K562 (cell line): ENCODE measurements around the gene COL1A1. TPM values are rescaled to one million over a fixed set of nuclear protein-coding genes. Genes with fewer than 3 reads are reported as not detected.
A peak's percentile ranks its signal among the peaks of the same experiment; 100 is the strongest.

Experiments
- ATF1 ChIP-seq, 2 experiments: fragments of 450-650 bp in 1 of 2; IDR thresholded peaks; 2 replicates each; pipeline ENCODE4 v1.6.1; 2016; ENCODE audit warnings: missing compliant biosample characterization in 1 of 2, missing genetic modification characterization in 1 of 2
- ZBTB40 ChIP-seq, 2 experiments: fragments of 450-650 bp in 1 of 2; sonication (generic) in 1 of 2; formaldehyde crosslinking in 1 of 2; IDR thresholded peaks; 2 replicates each; pipeline versions ENCODE4 v1.7.1 to v1.9.0; 2016 to 2022; ENCODE audit warnings: inconsistent platforms in 1 of 2, mild to moderate bottlenecking in 1 of 2, missing genetic modification reagents in 1 of 2
- polyA plus RNA-seq, 8 experiments: library from polyadenylated mRNA; depleted of rRNA in 4 of 8; stranded (reverse) in 5 of 8; unstranded in 3 of 8; fragments of >200 nt; fragmentation: Nextera tagmentation in 2 of 8; fragmentation: Illumina TruSeq in 1 of 8; extraction: Ambion mirVana in 2 of 8; extraction: Trizol in 1 of 8; gene quantifications; 2 replicates each; pipeline versions ENCODE4 v1.2.1 to v1.2.3, GENCODE V29; 2011 to 2014; ENCODE audit warnings: inconsistent platforms in 1 of 8, missing spikeins in 1 of 8
- total RNA-seq, 7 experiments: library from RNA; depleted of rRNA in 6 of 7; stranded (reverse); fragments of >200 nt in 6 of 7; fragmentation: Illumina TruSeq in 2 of 7; extraction: Trizol in 2 of 7; gene quantifications; 2 replicates each; pipeline versions ENCODE4 v1.2.1 to v1.2.3, GENCODE V29; 2011 to 2021; ENCODE audit warnings: low replicate concordance in 1 of 7
- TF ChIP-seq, protein P1 (sequence below), 2 experiments: fragments of 450-650 bp; IDR thresholded peaks; 2 replicates each; pipeline ENCODE4 v1.6.1; 2016; ENCODE audit warnings: mild to moderate bottlenecking in 2 of 2, borderline replicate concordance in 1 of 2, low read depth in 1 of 2, moderate library complexity in 1 of 2
- TF ChIP-seq, protein P2 (sequence below): fragments of 200-800 bp; sonication (Bioruptor generic); IDR thresholded peaks from 2 replicates; pipeline ENCODE4 v1.6.1; 2017; ENCODE audit warnings: missing genetic modification characterization, missing compliant biosample characterization

The COL1A1 gene
- total and polyA plus RNA-seq, 9 of the 15 experiments (the other 6 are each of a cell fraction or from before 2014, with no cell fraction given): 0.04 to 3.4 (median 0.18) TPM

DNA sequence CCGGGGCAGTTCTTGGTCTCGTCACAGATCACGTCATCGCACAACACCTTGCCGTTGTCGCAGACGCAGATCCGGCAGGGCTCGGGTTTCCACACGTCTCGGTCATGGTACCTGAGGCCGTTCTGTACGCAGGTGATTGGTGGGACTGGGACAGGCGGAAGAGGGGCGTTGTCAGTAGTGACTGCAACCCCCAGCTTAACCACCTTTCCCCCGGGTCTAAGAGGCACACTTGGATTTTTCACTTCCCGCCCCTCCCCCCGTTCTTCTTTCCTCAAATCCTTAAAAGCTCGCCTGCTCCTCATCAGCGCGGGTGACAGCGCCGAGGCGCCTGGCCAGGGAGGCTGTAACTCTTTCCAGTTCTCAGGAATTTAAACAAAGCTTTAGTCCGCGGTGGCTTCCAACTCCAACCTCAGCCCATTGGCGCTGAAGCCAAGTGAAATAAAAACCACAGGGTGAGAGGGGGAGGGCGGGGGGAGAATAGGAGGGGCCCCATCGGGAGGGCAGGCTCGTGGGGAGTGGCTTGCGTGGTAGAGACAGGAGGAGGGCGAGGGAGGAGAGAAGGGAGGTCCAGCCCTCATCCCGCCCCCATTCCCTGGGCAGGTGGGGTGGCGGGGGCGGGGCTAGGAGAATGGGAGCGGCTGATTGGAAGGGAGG is 1.5 kb downstream of the COL1A1 start (continued):
- TF ChIP-seq ZBTB40 (IDR thresholded peaks at IDR 0.05) (no peak), ZBTB40 (CRISPR knock-in tag; IDR thresholded peaks at IDR 0.05) (0 out of 2 replicates have a peak, but pooled peaks have one; percentile 13), ATF1 (CRISPR knock-in tag; IDR thresholded peaks at IDR 0.05) (no peak), ATF1 (tag; IDR thresholded peaks at IDR 0.05) (peak; percentile 35; the same call in 1 of the 2 replicates)
- TF ChIP-seq, protein P1, sequence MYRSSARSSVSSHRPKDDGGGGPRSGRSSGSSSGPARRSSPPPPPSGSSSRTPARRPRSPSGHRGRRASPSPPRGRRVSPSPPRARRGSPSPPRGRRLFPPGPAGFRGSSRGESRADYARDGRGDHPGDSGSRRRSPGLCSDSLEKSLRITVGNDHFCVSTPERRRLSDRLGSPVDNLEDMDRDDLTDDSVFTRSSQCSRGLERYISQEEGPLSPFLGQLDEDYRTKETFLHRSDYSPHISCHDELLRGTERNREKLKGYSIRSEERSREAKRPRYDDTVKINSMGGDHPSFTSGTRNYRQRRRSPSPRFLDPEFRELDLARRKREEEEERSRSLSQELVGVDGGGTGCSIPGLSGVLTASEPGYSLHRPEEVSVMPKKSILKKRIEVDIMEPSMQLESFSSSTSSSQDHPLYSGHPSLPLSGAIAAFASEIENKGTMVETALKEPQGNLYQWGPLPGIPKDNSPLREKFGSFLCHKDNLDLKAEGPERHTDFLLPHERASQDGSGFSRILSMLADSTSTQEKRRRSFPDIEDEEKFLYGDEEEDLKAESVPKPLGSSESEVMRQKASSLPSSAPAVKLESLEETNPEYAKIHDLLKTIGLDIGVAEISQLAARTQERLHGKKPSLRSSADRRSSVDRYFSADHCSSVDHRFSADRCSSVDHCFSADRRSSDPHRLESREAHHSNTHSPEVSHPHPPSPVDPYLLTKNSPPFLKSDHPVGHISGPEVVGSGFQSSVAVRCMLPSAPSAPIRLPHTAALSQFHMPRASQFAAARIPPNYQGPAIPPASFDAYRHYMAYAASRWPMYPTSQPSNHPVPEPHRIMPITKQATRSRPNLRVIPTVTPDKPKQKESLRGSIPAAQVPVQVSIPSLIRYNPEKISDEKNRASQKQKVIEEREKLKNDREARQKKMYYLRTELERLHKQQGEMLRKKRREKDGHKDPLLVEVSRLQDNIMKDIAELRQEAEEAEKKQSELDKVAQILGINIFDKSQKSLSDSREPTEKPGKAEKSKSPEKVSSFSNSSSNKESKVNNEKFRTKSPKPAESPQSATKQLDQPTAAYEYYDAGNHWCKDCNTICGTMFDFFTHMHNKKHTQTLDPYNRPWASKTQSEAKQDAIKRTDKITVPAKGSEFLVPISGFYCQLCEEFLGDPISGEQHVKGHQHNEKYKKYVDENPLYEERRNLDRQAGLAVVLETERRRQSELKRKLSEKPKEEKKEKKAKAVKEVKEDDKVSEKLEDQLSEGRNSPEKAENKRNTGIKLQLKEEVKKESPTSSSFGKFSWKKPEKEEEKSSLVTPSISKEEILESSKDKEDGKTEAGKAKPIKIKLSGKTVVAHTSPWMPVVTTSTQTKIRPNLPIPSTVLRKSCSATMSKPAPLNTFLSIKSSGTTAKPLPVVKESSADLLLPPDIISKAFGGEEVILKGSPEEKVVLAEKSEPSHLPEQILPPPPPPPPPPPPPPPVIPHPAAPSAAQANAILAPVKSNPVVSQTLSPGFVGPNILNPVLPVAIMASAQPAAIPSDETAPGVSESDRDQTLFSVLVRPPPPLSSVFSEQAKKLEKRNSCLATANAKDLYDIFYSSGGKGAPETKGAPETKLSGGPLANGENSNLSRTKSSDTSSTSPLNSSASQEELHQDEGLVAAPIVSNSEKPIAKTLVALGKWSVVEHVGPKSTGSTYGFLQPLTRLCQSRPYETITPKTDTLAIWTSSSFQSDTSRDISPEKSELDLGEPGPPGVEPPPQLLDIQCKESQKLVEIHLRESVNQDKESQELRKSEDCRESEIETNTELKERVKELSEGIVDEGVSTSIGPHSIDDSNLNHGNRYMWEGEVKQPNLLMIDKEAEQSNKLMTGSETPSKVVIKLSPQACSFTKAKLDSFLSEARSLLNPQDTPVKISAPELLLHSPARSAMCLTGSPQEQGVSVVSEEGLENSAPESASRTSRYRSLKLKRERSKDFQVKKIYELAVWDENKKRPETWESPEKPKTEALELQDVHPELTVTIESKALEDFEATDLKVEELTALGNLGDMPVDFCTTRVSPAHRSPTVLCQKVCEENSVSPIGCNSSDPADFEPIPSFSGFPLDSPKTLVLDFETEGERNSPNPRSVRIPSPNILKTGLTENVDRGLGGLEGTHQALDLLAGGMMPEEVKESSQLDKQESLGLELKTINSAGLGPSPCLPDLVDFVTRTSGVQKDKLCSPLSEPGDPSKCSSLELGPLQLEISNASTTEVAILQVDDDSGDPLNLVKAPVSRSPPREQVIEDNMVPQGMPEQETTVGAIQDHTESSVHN (IDR thresholded peaks at IDR 0.05; ENCODE audit: borderline replicate concordance in 1 of 2, low read depth in 1 of 2): no peak
- TF ChIP-seq, protein P2, sequence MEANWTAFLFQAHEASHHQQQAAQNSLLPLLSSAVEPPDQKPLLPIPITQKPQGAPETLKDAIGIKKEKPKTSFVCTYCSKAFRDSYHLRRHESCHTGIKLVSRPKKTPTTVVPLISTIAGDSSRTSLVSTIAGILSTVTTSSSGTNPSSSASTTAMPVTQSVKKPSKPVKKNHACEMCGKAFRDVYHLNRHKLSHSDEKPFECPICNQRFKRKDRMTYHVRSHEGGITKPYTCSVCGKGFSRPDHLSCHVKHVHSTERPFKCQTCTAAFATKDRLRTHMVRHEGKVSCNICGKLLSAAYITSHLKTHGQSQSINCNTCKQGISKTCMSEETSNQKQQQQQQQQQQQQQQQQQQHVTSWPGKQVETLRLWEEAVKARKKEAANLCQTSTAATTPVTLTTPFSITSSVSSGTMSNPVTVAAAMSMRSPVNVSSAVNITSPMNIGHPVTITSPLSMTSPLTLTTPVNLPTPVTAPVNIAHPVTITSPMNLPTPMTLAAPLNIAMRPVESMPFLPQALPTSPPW (CRISPR knock-in tag): peak; percentile 88
